HUES6 (cell line): ENCODE measurements around the gene EXT2.

Source experiments
- H3K27ac ChIP-seq: 2 replicates; pipeline ENCODE4 v1.7.0; 2013; ENCODE audit warnings: low read depth, mild to moderate bottlenecking, low read length, inconsistent platforms
- H3K27me3 ChIP-seq: 2 replicates; pipeline ENCODE4 v1.6.1; 2013; ENCODE audit warnings: low read length; ENCODE audit not compliant: control insufficient read depth, insufficient read depth
- H3K36me3 ChIP-seq: 2 replicates; pipeline ENCODE4 v1.6.1; 2013; ENCODE audit warnings: low read length; ENCODE audit not compliant: control insufficient read depth, insufficient read depth
- H3K4me1 ChIP-seq: 2 replicates; pipeline ENCODE4 v1.6.1; 2013; ENCODE audit warnings: low read length; ENCODE audit not compliant: control insufficient read depth, insufficient read depth
- H3K4me3 ChIP-seq: 2 replicates; pipeline ENCODE4 v1.5.1; 2013; ENCODE audit warnings: low read depth, low read length
- H3K9ac ChIP-seq: one replicate; pipeline ENCODE4 v1.6.1; 2013; ENCODE audit warnings: mild to moderate bottlenecking, low read length
- H3K9me3 ChIP-seq: 2 replicates; pipeline ENCODE4 v1.6.1; 2013; ENCODE audit warnings: low read depth, low read length; ENCODE audit not compliant: control insufficient read depth, insufficient read depth

EXT2 gene

GRCh38 chr11:44133335-44133946 is 38.0 kb downstream of the EXT2 start:
- Histone ChIP-seq H3K4me1 (peaks cover 5% of the 10 kb centered on the region; the same call in 1 of the 2 replicates), H3K36me3 (peaks cover 26% of the 10 kb centered on the region), H3K27me3 (no peaks in the 10 kb centered on the region), H3K9ac (no peak overlapping the region), H3K9me3 (no peaks in the 10 kb centered on the region), H3K27ac (no peak overlapping the region), H3K4me3 (no peak overlapping the region)

DNA sequence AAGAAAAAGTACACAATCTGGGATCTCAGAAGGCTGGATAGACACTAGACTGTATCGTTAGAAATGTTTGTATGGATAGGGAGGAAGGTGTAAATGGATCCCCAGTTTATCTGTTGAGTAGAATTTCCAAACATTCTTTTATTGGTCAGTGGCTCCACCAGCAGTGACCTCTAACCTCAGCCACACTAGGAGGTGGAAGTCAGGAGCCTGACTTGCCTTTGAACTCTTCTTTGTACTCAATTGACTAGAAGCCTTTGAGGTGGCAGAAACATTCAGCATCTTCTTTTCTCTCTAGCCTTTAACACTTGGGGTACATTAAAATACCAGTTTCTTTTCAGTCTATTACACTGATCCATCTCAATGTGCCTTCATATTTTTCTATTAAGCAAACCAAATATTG is 39.1 kb downstream of the EXT2 start:
- no peak overlapping the region for H3K4me3 ChIP-seq
- H3K36me3 ChIP-seq: peaks cover 16% of the 10 kb centered on the region
- no peak overlapping the region for H3K27ac ChIP-seq
- H3K27me3 ChIP-seq: no peaks in the 10 kb centered on the region
- no peak overlapping the region for H3K9ac ChIP-seq
- H3K9me3 ChIP-seq: no peaks in the 10 kb centered on the region
- peaks cover 8% of the 10 kb centered on the region; the same call in 1 of the 2 replicates for H3K4me1 ChIP-seq

- H3K36me3 ChIP-seq: 0 out of 2 replicates have a peak, but pooled peaks cover 4% of the 10 kb centered on the region
- H3K4me3 ChIP-seq: no peak overlapping the region
- peaks cover 8% of the 10 kb centered on the region; the same call in 1 of the 2 replicates for H3K4me1 ChIP-seq
- H3K9me3 ChIP-seq: no peaks in the 10 kb centered on the region
- H3K27me3 ChIP-seq: no peaks in the 10 kb centered on the region
- H3K27ac ChIP-seq: no peak overlapping the region
- H3K9ac ChIP-seq: no peak overlapping the region
These were observed 40.9 kb downstream of the EXT2 start for GRCh38 chr11:44136176-44136945.

DNA sequence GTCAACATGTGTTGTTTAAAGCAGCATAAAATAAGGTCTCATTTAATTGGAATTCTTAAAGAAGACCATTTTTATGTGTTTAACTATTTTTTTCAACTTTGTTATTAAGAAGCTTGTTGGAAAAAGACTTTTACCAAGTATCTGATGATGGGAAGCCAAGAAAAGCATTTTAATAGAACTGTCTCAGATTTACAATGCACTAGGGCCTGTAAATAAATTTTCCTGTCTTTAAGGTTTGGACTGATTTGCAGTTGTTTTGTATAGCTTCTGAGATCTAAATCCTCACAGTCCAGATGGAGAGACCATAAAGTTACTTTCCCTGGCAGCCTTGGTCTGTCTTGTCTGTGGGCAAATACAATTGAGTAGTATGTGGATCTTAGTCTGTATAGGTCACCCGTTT is 41.6 kb downstream of the EXT2 start:
- Histone ChIP-seq H3K9ac (no peak overlapping the region), H3K9me3 (no peaks in the 10 kb centered on the region), H3K4me3 (no peak overlapping the region), H3K36me3 (0 out of 2 replicates have a peak, but pooled peaks cover 3% of the 10 kb centered on the region), H3K4me1 (peaks cover 8% of the 10 kb centered on the region; the same call in 1 of the 2 replicates), H3K27ac (no peak overlapping the region), H3K27me3 (no peaks in the 10 kb centered on the region)

- Histone ChIP-seq H3K9me3 (no peaks in the 10 kb centered on the region), H3K27ac (no peak overlapping the region), H3K4me3 (no peak overlapping the region), H3K4me1 (peaks cover 8% of the 10 kb centered on the region; the same call in 1 of the 2 replicates), H3K36me3 (no peaks in the 10 kb centered on the region), H3K27me3 (no peaks in the 10 kb centered on the region), H3K9ac (no peak overlapping the region)
These were observed 42.8 kb downstream of the EXT2 start for GRCh38 chr11:44138286-44138685.

DNA sequence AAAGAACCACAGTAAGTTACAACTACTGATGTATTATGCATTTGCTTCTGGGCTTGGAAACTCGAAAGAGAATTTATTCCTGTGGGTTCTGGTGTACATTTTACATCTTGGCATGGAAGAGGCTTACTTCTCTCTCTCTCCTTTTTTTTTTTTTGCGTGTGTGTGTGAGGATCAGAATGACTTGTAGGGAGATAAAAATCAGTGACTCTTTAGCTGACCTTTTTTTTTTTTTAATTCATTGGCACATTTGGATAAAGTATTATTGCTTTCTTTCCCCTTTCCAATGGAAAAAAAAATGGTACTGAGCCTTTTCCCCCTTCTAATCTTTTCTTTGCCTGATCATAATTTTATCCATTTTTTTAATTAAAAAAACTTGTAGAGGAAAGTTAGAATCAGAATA is 43.5 kb downstream of the EXT2 start:
- Histone ChIP-seq H3K9ac (no peak overlapping the region), H3K36me3 (no peaks in the 10 kb centered on the region), H3K27ac (no peak overlapping the region), H3K9me3 (no peaks in the 10 kb centered on the region), H3K4me3 (no peak overlapping the region), H3K4me1 (peaks cover 8% of the 10 kb centered on the region; the same call in 1 of the 2 replicates), H3K27me3 (no peaks in the 10 kb centered on the region)

- H3K4me3 ChIP-seq: no peak overlapping the region
- 0 out of 2 replicates have a peak, but pooled peaks cover 5% of the 10 kb centered on the region for H3K36me3 ChIP-seq
- H3K9me3 ChIP-seq: no peaks in the 10 kb centered on the region
- no peak overlapping the region; the same call in 1 of the 2 replicates for H3K27ac ChIP-seq
- no peaks in the 10 kb centered on the region for H3K27me3 ChIP-seq
- H3K4me1 ChIP-seq: peaks cover 4% of the 10 kb centered on the region; the same call in 1 of the 2 replicates
- H3K9ac ChIP-seq: no peak overlapping the region
These were observed 44.3 kb downstream of the EXT2 start for GRCh38 chr11:44139565-44140330.

- Histone ChIP-seq H3K4me1 (peaks cover 3% of the 10 kb centered on the region; the same call in 1 of the 2 replicates), H3K36me3 (0 out of 2 replicates have a peak, but pooled peaks cover 5% of the 10 kb centered on the region), H3K4me3 (no peak overlapping the region), H3K9ac (no peak overlapping the region), H3K9me3 (no peaks in the 10 kb centered on the region), H3K27ac (no peak overlapping the region), H3K27me3 (no peaks in the 10 kb centered on the region)
These were observed 44.9 kb downstream of the EXT2 start for GRCh38 chr11:44140372-44140771.

DNA sequence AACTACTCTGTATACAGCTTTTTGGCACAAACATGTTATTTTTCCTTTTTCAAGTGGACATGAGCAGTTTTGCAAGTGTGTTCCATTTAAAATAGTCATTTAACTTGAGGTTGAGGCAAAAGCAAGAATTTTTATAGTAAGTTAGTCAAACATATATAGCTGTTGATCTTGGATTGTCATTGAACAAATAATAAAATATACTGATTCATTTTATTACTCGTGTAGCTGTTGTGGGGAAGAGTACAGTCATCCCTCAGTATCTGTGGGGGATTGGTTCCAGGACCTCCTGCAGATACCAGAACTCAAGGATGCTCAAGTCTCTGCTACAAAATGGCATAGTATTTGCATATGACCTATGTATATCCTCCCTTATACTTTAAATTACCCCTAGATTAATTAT is 45.3 kb downstream of the EXT2 start:
- H3K36me3 ChIP-seq: 0 out of 2 replicates have a peak, but pooled peaks cover 5% of the 10 kb centered on the region

GRCh38 chr11:44143987-44144909 is 48.8 kb downstream of the EXT2 start:
- peaks cover 3% of the 10 kb centered on the region; the same call in 1 of the 2 replicates for H3K4me1 ChIP-seq
- peaks cover 5% of the 10 kb centered on the region; the same call in 1 of the 2 replicates for H3K36me3 ChIP-seq
- no peak overlapping the region for H3K4me3 ChIP-seq
- H3K27ac ChIP-seq: no peak overlapping the region
- H3K9me3 ChIP-seq: no peaks in the 10 kb centered on the region
- H3K27me3 ChIP-seq: no peaks in the 10 kb centered on the region
- H3K9ac ChIP-seq: no peak overlapping the region

More for the DNA sequence above, 45.3 kb downstream of the EXT2 start:
- H3K27ac ChIP-seq: no peak overlapping the region
- H3K4me1 ChIP-seq: peaks cover 3% of the 10 kb centered on the region; the same call in 1 of the 2 replicates
- no peak overlapping the region for H3K4me3 ChIP-seq
- no peaks in the 10 kb centered on the region for H3K9me3 ChIP-seq
- H3K27me3 ChIP-seq: no peaks in the 10 kb centered on the region
- H3K9ac ChIP-seq: no peak overlapping the region
